HUES48 (cell line): ENCODE measurements around the gene SLC24A1.
"Not testable (repeated sequence)": the region's sequence is repeated elsewhere in the genome, so short reads cannot be mapped to it uniquely, and the experiment has no call there.

Experiments
- H3K27ac ChIP-seq: one replicate; pipeline ENCODE4 v1.7.0; 2013; ENCODE audit warnings: low read depth, low read length, inconsistent platforms
- H3K27me3 ChIP-seq: 2 replicates; pipeline ENCODE4 v1.6.1; 2013; ENCODE audit warnings: mild to moderate bottlenecking, low read length; ENCODE audit not compliant: control insufficient read depth, insufficient read depth
- H3K36me3 ChIP-seq: 2 replicates; pipeline ENCODE4 v1.6.1; 2013; ENCODE audit warnings: low read length; ENCODE audit not compliant: control insufficient read depth, insufficient read depth
- H3K4me1 ChIP-seq: 2 replicates; pipeline ENCODE4 v1.6.1; 2013; ENCODE audit warnings: mild to moderate bottlenecking, low read length; ENCODE audit not compliant: control insufficient read depth, insufficient read depth
- H3K4me3 ChIP-seq: 2 replicates; pipeline ENCODE4 v1.5.1; 2013; ENCODE audit warnings: mild to moderate bottlenecking, low read depth, low read length
- H3K9ac ChIP-seq: 2 replicates; pipeline ENCODE4 v1.6.1; 2013; ENCODE audit warnings: mild to moderate bottlenecking, low read depth, low read length, moderate library complexity
- H3K9me3 ChIP-seq: 2 replicates; pipeline ENCODE4 v1.6.1; 2013; ENCODE audit warnings: low read length; ENCODE audit not compliant: control insufficient read depth, insufficient read depth

The SLC24A1 gene

DNA sequence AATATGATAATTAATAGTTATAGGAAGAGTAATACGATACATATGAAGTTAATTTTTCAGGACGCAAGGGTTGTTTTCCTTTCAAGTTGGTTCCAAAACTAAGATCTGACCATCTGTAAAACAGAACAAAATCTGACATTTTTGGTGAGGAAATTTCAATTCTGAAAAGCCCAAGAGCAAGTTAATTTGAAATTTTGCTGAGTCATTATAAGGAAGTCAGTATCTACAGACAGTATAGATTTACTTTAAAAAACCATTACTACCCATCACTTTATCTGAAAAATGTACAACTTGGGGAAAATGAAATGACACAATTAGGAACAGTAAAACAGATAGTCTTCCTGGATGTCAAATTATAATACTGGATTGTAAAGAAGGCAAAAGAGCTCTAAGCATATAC is 23.3 kb upstream of the SLC24A1 start:
- Histone ChIP-seq H3K4me3 (no peak overlapping the region), H3K4me1 (no peaks in the 10 kb centered on the region), H3K27me3 (no peaks in the 10 kb centered on the region), H3K27ac (no peak overlapping the region), H3K9ac (no peak overlapping the region; the same call in 1 of the 2 replicates), H3K36me3 (peaks cover 78% of the 10 kb centered on the region), H3K9me3 (no peaks in the 10 kb centered on the region)

DNA sequence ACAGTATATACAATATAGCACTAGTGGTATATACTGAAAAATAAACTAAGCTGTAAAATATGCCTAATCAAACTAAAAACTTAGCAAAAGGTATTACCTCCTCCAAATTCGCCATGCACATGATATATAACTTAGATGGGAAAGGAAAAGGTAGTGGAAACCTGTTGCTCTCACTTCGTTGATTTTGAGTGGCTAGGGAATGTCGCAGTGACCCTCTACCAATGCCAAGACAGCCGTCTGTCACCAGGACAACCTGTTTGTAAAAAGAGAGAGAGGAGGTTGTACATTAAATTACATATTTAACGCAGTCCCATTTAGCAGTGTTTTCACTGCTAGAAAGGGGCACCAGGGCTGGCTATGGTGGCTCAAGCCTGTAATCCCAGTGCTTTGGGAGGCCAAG is 22.1 kb upstream of the SLC24A1 start:
- Histone ChIP-seq H3K36me3 (peaks cover 82% of the 10 kb centered on the region), H3K27me3 (no peaks in the 10 kb centered on the region), H3K4me1 (no peaks in the 10 kb centered on the region), H3K9me3 (no peaks in the 10 kb centered on the region), H3K4me3 (no peak overlapping the region), H3K9ac (no peak overlapping the region), H3K27ac (no peak overlapping the region)

DNA sequence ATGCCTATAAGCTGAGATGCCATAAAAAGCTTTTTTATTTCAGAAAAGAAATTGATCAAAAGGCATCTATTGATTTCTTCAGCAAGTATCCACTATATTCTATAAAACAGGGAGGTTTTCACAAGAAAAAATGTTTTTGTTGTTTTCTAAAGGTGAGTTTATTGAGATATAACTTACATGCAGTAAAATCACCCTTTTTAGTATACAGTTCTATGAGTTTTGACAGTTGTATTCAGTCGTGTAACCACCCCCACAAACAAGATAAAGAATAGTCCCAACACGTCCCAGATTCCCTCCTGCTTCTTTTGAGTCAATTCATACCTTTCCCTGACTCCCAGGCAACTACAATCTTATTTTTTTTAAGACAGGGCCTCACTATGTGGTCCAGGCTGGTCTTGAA is 18.6 kb upstream of the SLC24A1 start:
- Histone ChIP-seq H3K36me3 (peaks cover 68% of the 10 kb centered on the region), H3K9ac (no peak overlapping the region), H3K27ac (no peak overlapping the region), H3K4me3 (no peak overlapping the region), H3K4me1 (no peaks in the 10 kb centered on the region), H3K9me3 (no peaks in the 10 kb centered on the region), H3K27me3 (no peaks in the 10 kb centered on the region)

- no peak overlapping the region for H3K9ac ChIP-seq
These were observed 18.2 kb upstream of the SLC24A1 start for GRCh38 chr15:65603559-65603958.

DNA sequence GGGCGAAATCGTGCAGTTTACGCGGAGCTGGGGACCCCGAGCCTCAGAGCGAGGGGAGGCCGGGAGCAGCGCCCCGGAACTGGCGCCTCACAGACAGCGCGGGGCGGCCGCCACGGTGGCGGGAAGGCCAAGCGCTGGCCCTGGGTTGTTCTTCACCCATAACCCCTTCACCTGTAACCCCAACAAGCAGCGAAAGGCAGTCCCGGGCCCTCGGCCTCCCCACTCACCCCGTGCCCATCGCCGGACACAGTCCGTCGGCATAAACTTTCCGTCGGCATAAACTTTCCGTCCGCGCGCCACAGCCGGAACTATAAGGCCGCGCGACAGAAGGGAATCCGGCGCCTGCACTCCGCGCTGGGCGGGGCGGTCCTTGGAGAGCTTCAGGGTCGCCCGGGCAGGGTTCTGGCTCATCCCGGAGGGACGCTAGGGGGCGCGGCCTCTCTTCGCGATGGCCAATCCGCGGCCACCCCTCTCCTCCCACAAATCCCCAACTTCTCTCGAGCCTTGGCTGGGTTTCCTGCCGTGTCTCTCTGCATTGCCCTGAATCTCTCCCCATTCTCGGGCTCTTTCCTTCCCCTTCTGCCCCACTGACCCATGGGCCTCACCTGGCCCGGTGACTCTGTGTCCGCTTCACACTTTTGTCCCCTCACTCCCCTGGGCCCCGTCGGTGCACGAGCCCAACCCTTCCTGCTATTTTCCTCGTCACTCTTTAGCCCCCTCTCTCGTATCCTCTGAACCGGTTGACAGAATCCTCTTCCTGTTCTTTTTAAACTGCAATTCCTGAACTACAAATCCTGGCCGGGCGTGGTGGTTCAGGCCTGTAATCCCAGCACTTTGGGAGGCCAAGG is 10.6 kb upstream of the SLC24A1 start, which contains the start of gene INTS14:
Gene INTS14, minus strand, starts transcription at position 261 of the 848 bp plus-strand sequence. CDS start 3,751 bp downstream, outside the sequence.
- H3K4me1 ChIP-seq, result peaks cover 13% of the 10 kb centered on the region
- no peaks in the 10 kb centered on the region for H3K27me3 ChIP-seq
- H3K9ac ChIP-seq, result peak within 1 kb of the TSS; percentile 93
- peak within 1 kb of the TSS; percentile 90 for H3K27ac ChIP-seq
- H3K9me3 ChIP-seq, result no peaks in the 10 kb centered on the region
- peak within 1 kb of the TSS; percentile 84 for H3K4me3 ChIP-seq
- peaks cover 6% of the 10 kb centered on the region; the same call in 1 of the 2 replicates for H3K36me3 ChIP-seq

More at GRCh38 chr15:65603559-65603958, 18.2 kb upstream of the SLC24A1 start:
- H3K27me3 ChIP-seq, result no peaks in the 10 kb centered on the region
- H3K36me3 ChIP-seq, result peaks cover 64% of the 10 kb centered on the region
- no peaks in the 10 kb centered on the region for H3K9me3 ChIP-seq
- no peak overlapping the region for H3K27ac ChIP-seq
- no peak overlapping the region for H3K4me3 ChIP-seq
- H3K4me1 ChIP-seq, result no peaks in the 10 kb centered on the region

DNA sequence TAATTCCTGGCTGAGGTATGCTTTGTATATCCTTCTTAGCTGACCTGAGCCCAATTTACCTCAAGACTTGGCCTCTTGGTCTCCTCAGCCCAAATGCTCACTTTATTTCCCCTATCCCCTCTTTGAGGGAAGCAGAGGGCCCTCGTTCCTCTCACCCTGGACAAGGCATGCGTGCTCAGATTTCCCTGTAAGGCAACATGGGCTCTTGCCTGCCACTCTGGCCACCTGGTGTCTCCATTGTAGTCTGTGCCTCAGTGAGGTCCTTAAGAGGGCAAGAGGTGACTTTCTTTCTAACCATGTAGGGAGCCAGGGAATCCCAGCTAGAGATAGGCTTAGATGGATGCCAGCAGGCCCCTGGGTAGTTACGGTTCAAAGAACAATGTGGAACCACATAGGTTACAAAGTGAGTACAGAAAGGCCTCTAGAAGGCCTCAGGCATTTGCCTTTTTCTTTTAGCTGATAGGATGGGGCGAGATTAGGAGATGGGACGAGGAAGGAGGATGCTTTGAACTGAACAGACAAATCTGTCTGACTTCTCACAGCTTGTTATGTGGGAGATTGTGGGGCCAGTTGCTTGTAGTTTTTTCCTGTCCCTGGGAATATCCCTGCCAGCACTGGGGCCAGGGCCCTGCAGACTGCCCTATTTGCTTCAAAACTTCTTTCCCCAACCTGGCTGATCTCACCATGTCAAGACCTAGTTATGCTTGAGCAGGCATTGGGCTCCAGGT is 9.7 kb upstream of the SLC24A1 start:
- H3K9me3 ChIP-seq, result no peaks in the 10 kb centered on the region
- peak overlapping the region; percentile 90 for H3K27ac ChIP-seq
- H3K4me1 ChIP-seq, result peaks cover 13% of the 10 kb centered on the region
- peaks cover 2% of the 10 kb centered on the region; the same call in 1 of the 2 replicates for H3K36me3 ChIP-seq
- H3K27me3 ChIP-seq, result no peaks in the 10 kb centered on the region
- peak overlapping the region; percentile 84 for H3K4me3 ChIP-seq
- peak overlapping the region; percentile 73 for H3K9ac ChIP-seq

GRCh38 chr15:65612616-65612946 is 9.2 kb upstream of the SLC24A1 start:
- no peaks in the 10 kb centered on the region for H3K36me3 ChIP-seq
- H3K27ac ChIP-seq, result peak overlapping the region; percentile 50
- H3K9ac ChIP-seq, result no peak overlapping the region
- H3K9me3 ChIP-seq, result no peaks in the 10 kb centered on the region
- H3K4me3 ChIP-seq, result no peak overlapping the region
- no peaks in the 10 kb centered on the region for H3K27me3 ChIP-seq
- peaks cover 13% of the 10 kb centered on the region for H3K4me1 ChIP-seq

DNA sequence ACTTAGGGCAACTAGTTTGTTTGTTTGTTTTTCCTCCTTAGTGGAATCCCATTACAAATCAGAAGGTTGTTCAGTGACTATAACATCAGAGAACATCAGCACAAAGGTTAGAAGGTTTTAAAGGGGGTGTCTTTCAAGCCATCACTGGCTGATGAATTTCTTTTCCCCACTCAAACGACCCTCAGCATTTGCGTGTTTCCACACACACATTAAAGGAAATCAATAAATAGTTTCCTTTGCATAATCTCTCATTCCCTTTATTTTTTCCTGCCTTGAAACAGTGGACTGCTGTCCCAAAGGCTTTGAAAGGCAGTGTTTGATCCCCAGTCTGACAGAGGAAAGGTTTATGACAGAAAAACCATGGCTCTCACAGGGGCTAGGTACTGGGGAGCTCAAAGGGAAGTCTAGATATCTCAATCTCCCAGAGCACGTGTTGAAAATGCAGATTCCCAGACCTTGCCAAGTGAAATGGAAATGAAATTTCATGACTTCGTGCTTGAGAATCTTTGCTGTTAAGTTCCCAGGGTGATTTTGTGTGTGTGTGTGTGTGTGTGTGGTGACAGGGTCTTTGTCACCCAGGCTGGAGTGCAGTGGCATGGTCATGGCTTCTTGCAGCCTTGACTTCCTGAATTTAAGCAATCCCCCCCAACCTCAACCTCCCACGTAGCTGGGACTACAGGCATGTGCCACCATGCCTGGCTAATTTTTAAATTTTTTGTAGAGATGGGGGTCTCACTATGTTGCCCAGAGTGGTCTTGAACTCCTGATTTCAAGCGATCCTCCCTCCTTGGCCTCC is 8.6 kb upstream of the SLC24A1 start:
- H3K4me1 ChIP-seq, result peaks cover 13% of the 10 kb centered on the region
- no peaks in the 10 kb centered on the region for H3K36me3 ChIP-seq
- no peak overlapping the region for H3K4me3 ChIP-seq
- H3K9me3 ChIP-seq, result no peaks in the 10 kb centered on the region
- H3K27ac ChIP-seq, result no peak overlapping the region
- no peak overlapping the region; the same call in 1 of the 2 replicates for H3K9ac ChIP-seq
- H3K27me3 ChIP-seq, result no peaks in the 10 kb centered on the region

- H3K4me3 ChIP-seq, H3K36me3 ChIP-seq, H3K9me3 ChIP-seq, H3K27me3 ChIP-seq, H3K9ac ChIP-seq, H3K27ac ChIP-seq: not testable (repeated sequence)
- peaks cover 26% of the 10 kb centered on the region for H3K4me1 ChIP-seq
These were observed 5.9 kb upstream of the SLC24A1 start for GRCh38 chr15:65615887-65616286.

- Histone ChIP-seq H3K36me3 (no peaks in the 10 kb centered on the region), H3K27me3 (no peaks in the 10 kb centered on the region), H3K9ac (no peak overlapping the region), H3K9me3 (no peaks in the 10 kb centered on the region), H3K4me3 (0 out of 2 replicates have a peak overlapping the region, but pooled peaks have one; percentile 8), H3K4me1 (peaks cover 13% of the 10 kb centered on the region), H3K27ac (peak overlapping the region; percentile 30)
These were observed 3.1 kb upstream of the SLC24A1 start for GRCh38 chr15:65618560-65619109.
